ENCODE measurements around the gene FAM227B.
"Not testable (repeated sequence)": the region's sequence is repeated elsewhere in the genome, so short reads cannot be mapped to it uniquely, and the experiment has no call there.

FAM227B gene

DNA sequence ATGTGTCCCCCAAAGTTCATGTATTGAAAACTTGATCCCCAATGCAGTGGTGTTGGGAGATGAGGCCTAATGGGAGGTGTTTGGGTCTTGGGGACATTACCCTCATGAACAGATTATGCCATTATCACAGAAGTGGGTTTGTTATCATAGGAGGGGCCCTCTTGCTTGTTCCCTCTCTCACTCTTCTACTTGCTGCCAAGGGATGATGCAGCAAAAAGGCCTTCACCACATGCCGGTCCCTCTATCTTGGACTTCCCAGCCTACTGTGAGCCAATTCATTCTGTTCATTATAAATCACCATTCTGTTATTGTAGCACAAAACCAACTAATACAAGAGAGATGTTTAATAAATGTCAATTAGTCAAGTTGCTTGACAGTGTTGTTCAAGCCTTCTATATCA is 47.2 kb downstream of the FAM227B start:
- FAIRE-seq (no peak), DNase-seq (ENCODE audit: insufficient read length, low spot score) (no peak)
- TF ChIP-seq POU2F2 (IDR thresholded peaks at IDR 0.05; ENCODE audit: low read depth, low read length) (no peak), SPI1 (IDR thresholded peaks at IDR 0.05; ENCODE audit: low read depth, low read length) (no peak), POLR2A (IDR thresholded peaks at IDR 0.05; ENCODE audit: low read depth, low read length) (no peak), PAX5 (IDR thresholded peaks at IDR 0.05; ENCODE audit: insufficient read depth, low read length, severe bottlenecking) (no peak), POLR2AphosphoS5 (IDR thresholded peaks at IDR 0.05; ENCODE audit: low read depth, low read length) (no peak)

DNA sequence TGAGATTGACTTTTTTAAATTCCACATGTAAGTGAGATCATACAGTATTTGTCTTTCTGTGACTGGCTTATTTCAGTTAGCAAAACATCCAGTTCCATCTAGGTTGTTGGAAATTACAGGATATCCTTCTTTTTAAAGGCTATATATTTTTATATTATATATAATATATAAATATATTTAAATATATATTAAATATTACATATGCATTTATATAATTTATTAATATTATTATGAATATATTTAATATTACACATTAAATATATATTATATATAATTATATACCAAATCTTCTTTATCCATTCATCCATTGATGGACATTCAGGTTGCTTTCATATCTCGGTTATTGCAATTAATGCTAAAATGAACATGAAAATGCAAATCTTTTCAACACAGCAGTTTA is 49.9 kb downstream of the FAM227B start:
- TF ChIP-seq SPI1 (IDR thresholded peaks at IDR 0.05; ENCODE audit: low read depth, low read length) (no peak), POU2F2 (IDR thresholded peaks at IDR 0.05; ENCODE audit: low read depth, low read length) (no peak), POLR2AphosphoS5 (IDR thresholded peaks at IDR 0.05; ENCODE audit: low read depth, low read length) (no peak), TAF1 (IDR thresholded peaks at IDR 0.05; ENCODE audit: low read depth, low read length) (no peak), PAX5 (IDR thresholded peaks at IDR 0.05; ENCODE audit: insufficient read depth, low read length, severe bottlenecking) (no peak), POLR2A (IDR thresholded peaks at IDR 0.05; ENCODE audit: low read depth, low read length) (no peak)
- DNase-seq (ENCODE audit: insufficient read length, low spot score): no peak
- FAIRE-seq: no peak

DNA sequence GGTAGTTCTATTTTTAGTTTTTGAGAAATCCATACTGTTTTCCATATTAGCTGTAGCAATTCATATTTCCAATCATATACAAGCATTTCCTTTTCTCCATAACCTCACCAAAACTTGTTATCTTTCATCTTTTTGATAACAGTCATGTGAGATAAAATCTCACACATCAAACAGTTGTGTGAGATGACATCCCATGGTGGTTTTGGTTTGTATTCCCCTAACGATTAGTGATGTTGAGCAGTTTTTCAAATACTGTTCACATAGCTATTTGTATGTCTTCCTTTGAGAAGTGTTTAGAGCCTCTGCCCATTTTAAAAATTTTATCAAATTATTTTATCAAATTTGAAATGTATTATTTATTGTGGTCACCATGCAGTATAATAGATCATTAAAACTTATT is 50.4 kb downstream of the FAM227B start:
- DNase-seq (ENCODE audit: insufficient read length, low spot score): no peak
- no peak for FAIRE-seq
- no peak for TF ChIP-seq SPI1 (IDR thresholded peaks at IDR 0.05; ENCODE audit: low read depth, low read length)
- no peak for TF ChIP-seq PAX5 (IDR thresholded peaks at IDR 0.05; ENCODE audit: insufficient read depth, low read length, severe bottlenecking)
- no peak for TF ChIP-seq POLR2AphosphoS5 (IDR thresholded peaks at IDR 0.05; ENCODE audit: low read depth, low read length)
- no peak for TF ChIP-seq POLR2A (IDR thresholded peaks at IDR 0.05; ENCODE audit: low read depth, low read length)
- TF ChIP-seq TAF1 (IDR thresholded peaks at IDR 0.05; ENCODE audit: low read depth, low read length): no peak

DNA sequence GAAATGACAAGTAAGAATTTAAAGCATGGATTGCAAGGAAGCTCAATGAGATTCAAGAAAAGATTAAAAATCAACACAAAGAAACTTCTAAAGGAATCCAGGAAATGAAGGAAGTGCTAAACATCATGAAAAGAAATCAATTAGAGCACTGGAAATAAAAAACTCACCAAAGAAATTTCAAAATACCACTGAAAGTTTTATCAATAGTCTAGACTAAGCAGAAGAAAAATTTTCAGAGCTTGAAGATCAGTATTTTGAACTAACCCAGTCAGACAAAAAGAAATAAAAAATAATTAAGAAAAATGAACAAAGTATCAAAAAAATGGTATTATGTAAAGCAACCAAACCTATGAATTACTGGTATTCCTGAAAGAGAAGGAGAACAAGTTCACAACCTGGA is 60.6 kb downstream of the FAM227B start:
- TF ChIP-seq POLR2A (IDR thresholded peaks at IDR 0.05; ENCODE audit: low read depth, low read length) (no peak), POU2F2 (IDR thresholded peaks at IDR 0.05; ENCODE audit: low read depth, low read length) (no peak), SPI1 (IDR thresholded peaks at IDR 0.05; ENCODE audit: low read depth, low read length) (no peak), PAX5 (IDR thresholded peaks at IDR 0.05; ENCODE audit: insufficient read depth, low read length, severe bottlenecking) (no peak), POLR2AphosphoS5 (IDR thresholded peaks at IDR 0.05; ENCODE audit: low read depth, low read length) (no peak), TAF1 (IDR thresholded peaks at IDR 0.05; ENCODE audit: low read depth, low read length) (no peak)
- no peak for DNase-seq (ENCODE audit: insufficient read length, low spot score)
- FAIRE-seq: no peak

DNA sequence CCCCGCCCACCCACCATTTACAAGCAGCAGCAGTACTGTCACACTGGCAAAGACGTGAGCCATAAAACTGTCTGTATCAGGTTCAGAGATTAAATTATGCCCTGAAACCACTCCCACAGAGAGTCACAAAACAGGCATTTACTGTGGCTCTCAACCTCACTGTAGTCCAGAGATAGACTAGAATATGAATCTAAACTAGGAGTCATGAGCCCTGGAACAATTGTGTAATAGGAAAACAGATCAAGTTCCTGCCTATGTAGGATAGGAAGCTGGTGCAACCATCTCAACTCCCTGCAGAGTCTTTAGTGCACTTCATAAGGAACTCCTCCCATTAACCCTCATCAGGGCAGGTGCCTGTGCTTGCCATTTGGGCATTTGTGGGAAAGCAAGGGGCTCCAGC is 61.7 kb downstream of the FAM227B start:
- no peak for DNase-seq (ENCODE audit: insufficient read length, low spot score)
- TF ChIP-seq SPI1 (IDR thresholded peaks at IDR 0.05; ENCODE audit: low read depth, low read length) (no peak), PAX5 (IDR thresholded peaks at IDR 0.05; ENCODE audit: insufficient read depth, low read length, severe bottlenecking) (no peak), POU2F2 (IDR thresholded peaks at IDR 0.05; ENCODE audit: low read depth, low read length) (no peak), POLR2AphosphoS5 (IDR thresholded peaks at IDR 0.05; ENCODE audit: low read depth, low read length) (no peak), TAF1 (IDR thresholded peaks at IDR 0.05; ENCODE audit: low read depth, low read length) (no peak), POLR2A (IDR thresholded peaks at IDR 0.05; ENCODE audit: low read depth, low read length) (no peak)
- FAIRE-seq: no peak

DNA sequence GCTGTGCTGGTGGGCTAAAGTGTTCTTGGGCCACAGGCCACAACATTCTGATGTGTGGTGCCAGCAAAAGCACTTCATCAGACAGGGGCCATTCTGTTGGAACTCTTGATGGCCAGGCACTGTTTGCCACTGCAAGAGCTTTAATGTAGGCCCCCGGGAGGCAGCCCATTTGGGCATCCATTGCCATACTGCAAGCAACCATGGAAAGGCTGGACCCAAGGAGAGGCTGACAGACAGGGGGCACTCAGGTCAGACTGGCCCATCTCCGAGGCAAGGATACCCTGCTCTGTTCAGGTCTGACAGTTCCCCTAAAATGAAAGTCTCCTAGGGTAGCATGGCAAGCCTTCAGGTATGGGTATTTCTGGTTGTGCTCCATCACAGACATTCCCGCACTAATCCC is 64.2 kb downstream of the FAM227B start:
- FAIRE-seq (no peak), DNase-seq (ENCODE audit: insufficient read length, low spot score) (no peak)
- TF ChIP-seq POU2F2 (IDR thresholded peaks at IDR 0.05; ENCODE audit: low read depth, low read length) (no peak), PAX5 (IDR thresholded peaks at IDR 0.05; ENCODE audit: insufficient read depth, low read length, severe bottlenecking) (no peak), TAF1 (IDR thresholded peaks at IDR 0.05; ENCODE audit: low read depth, low read length) (no peak), POLR2AphosphoS5 (IDR thresholded peaks at IDR 0.05; ENCODE audit: low read depth, low read length) (no peak), SPI1 (IDR thresholded peaks at IDR 0.05; ENCODE audit: low read depth, low read length) (no peak), POLR2A (IDR thresholded peaks at IDR 0.05; ENCODE audit: low read depth, low read length) (no peak)

DNA sequence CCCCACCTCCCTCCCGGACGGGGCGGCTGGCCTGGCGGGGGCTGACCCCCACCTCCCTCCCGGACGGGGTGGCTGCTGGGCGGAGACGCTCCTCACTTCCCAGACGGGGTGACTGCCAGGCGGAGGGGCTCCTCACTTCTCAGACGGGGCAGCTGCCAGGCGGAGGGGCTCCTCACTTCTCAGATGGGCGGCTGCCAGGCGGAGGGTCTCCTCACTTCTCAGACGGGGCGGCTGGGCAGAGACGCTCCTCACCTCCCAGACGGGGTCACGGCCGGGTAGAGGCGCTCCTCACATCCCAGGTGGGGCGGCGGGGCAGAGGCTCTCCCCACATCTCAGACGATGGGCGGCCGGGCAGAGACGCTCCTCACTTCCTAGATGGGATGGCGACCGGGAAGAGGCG is 70.3 kb downstream of the FAM227B start:
- not testable (repeated sequence) for DNase-seq (ENCODE audit: insufficient read length, low spot score); FAIRE-seq

DNA sequence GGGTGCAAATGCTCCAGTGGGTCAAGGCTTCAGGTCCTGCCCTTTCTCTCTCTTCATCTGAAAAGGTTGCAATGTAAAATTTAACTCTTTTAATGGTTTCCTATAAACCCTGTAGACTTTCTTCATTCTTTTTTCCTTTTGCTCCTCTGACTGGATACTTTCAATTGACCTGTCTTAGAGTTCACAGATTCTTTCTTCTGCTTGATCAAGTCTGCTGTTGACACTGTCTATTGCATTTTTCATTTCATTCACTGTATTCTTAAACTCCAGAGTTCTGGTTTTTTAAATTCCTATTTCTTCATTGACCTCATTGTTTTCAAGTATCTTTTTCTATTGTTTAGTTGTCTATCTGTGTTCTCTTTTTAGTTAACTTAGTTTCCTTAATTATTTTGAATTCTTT is 82.1 kb downstream of the FAM227B start:
- DNase-seq (ENCODE audit: insufficient read length, low spot score): no peak
- no peak for FAIRE-seq
- TF ChIP-seq SPI1 (IDR thresholded peaks at IDR 0.05; ENCODE audit: low read depth, low read length) (no peak), PAX5 (IDR thresholded peaks at IDR 0.05; ENCODE audit: insufficient read depth, low read length, severe bottlenecking) (no peak), TAF1 (IDR thresholded peaks at IDR 0.05; ENCODE audit: low read depth, low read length) (no peak), POU2F2 (IDR thresholded peaks at IDR 0.05; ENCODE audit: low read depth, low read length) (no peak), POLR2A (IDR thresholded peaks at IDR 0.05; ENCODE audit: low read depth, low read length) (no peak), POLR2AphosphoS5 (IDR thresholded peaks at IDR 0.05; ENCODE audit: low read depth, low read length) (no peak)

DNA sequence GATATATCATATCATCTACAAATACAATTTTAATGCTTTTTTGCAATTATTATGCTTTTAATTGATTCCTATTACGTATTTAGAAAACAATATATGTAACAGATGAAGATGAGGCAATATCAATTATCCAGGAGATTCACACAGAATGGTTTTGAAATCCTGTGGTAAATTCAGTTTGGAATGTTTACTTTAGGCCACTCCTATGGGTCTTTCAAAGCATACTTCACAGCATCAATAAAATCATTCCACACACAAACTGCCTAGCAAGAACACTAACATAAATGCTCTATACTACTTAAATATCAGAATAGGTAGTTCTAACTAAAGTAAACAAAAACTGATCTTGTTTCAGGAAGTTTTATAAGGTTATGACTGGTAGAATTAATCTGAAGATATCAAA is 90.5 kb downstream of the FAM227B start:
- TF ChIP-seq POLR2AphosphoS5 (IDR thresholded peaks at IDR 0.05; ENCODE audit: low read depth, low read length) (no peak), TAF1 (IDR thresholded peaks at IDR 0.05; ENCODE audit: low read depth, low read length) (no peak), POU2F2 (IDR thresholded peaks at IDR 0.05; ENCODE audit: low read depth, low read length) (no peak), SPI1 (IDR thresholded peaks at IDR 0.05; ENCODE audit: low read depth, low read length) (no peak), PAX5 (IDR thresholded peaks at IDR 0.05; ENCODE audit: insufficient read depth, low read length, severe bottlenecking) (no peak), POLR2A (IDR thresholded peaks at IDR 0.05; ENCODE audit: low read depth, low read length) (no peak)
- FAIRE-seq (no peak), DNase-seq (ENCODE audit: insufficient read length, low spot score) (no peak)

DNA sequence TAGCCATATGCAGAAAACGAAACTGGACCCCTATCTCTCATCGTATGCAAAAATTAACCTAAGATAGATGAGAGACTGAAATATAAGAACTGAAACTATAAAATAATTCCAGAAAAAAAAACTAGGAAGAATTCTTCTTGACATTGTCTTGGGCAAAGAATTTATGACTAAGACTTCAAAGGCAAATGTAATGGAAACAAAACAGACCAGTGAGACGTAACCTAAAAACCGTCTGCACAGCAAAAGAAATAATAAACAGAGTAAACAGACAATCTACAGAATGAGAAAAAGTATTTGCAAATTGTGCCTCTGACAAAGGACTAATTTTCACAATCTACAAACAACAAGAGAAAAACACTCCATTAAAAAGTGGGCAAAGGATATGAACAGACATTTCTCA is 92.3 kb downstream of the FAM227B start:
- FAIRE-seq (no peak), DNase-seq (ENCODE audit: insufficient read length, low spot score) (no peak)
- TF ChIP-seq TAF1 (IDR thresholded peaks at IDR 0.05; ENCODE audit: low read depth, low read length) (no peak), POU2F2 (IDR thresholded peaks at IDR 0.05; ENCODE audit: low read depth, low read length) (no peak), POLR2A (IDR thresholded peaks at IDR 0.05; ENCODE audit: low read depth, low read length) (no peak), PAX5 (IDR thresholded peaks at IDR 0.05; ENCODE audit: insufficient read depth, low read length, severe bottlenecking) (no peak), POLR2AphosphoS5 (IDR thresholded peaks at IDR 0.05; ENCODE audit: low read depth, low read length) (no peak), SPI1 (IDR thresholded peaks at IDR 0.05; ENCODE audit: low read depth, low read length) (no peak)

Data from GM12891 (cell line).